GM12878 (cell line): ENCODE measurements around the gene KLHDC9. TPM values are rescaled to one million over a fixed set of nuclear protein-coding genes. Genes with fewer than 3 reads are reported as not detected.
A peak's percentile ranks its signal among the peaks of the same experiment; 100 is the strongest.

ENCODE experiments used
- ATAC-seq: fragments of 200-7000 bp; cut with Tn5 transposase; 3 replicates; pipeline ENCODE4 v1.9.1; 2020; ENCODE audit warnings: mild to moderate bottlenecking, moderate library complexity
- BruUV-seq: library from RNA; stranded (reverse); fragments of 400-500 nt; replicated peaks from 2 replicates; lab custom pipeline; 2021; lab: Mats Ljungman, UMichigan
- CTCF ChIA-PET: fragments of 300-600 bp; sonication (Branson Sonifier 250); formaldehyde crosslinking; extraction: SDS; loops from one replicate; lab custom pipeline; 2021; ENCODE audit warnings: inconsistent platforms; lab: Yijun Ruan, JAX
- POLR2A ChIA-PET: fragments of 350-600 bp; formaldehyde crosslinking; extraction: SDS; loops from one replicate; lab custom pipeline; 2021; ENCODE audit warnings: inconsistent platforms; lab: Charles Lee
- RAD21 ChIA-PET: fragments of 300-600 bp; sonication (Branson Sonifier 250); formaldehyde crosslinking; loops from one replicate; lab custom pipeline; 2023; ENCODE audit warnings: antibody characterized with exemption; ENCODE audit not compliant: unreplicated experiment; lab: Charles Lee
- SMC1A ChIA-PET: fragments of 300-600 bp; sonication (Branson Sonifier 250); formaldehyde crosslinking; loops from one replicate; lab custom pipeline; 2023; ENCODE audit not compliant: unreplicated experiment, uncharacterized antibody; lab: Charles Lee
- DNase-seq: peaks from one replicate; pipeline ENCODE4 v3.0.0-alpha.2; 2011; ENCODE audit warnings: low read depth, low spot score
- FAIRE-seq: peaks from 3 replicates; lab custom pipeline; 2011; peaks lifted over from hg19 to GRCh38; lab: Jason Lieb, UNC
- H2AFZ ChIP-seq: 2 replicates; pipeline ENCODE4 v1.6.0; 2011; ENCODE audit warnings: low read depth, low read length, control low read depth; ENCODE audit not compliant: control insufficient read depth
- H3K27ac ChIP-seq: 2 replicates; pipeline ENCODE4 v1.5.1; 2011; ENCODE audit warnings: control low read depth; ENCODE audit not compliant: control insufficient read depth, insufficient read depth
- H3K27me3 ChIP-seq, 2 experiments: replicated peaks in 1 of 2; 2 replicates each; pipeline versions ENCODE4 v1.6.0 to v1.6.1; 2011; ENCODE audit warnings: low read length in 1 of 2; ENCODE audit not compliant: control insufficient read depth in 2 of 2, insufficient read depth in 2 of 2
- H3K36me3 ChIP-seq, 2 experiments: 2 replicates each; pipeline ENCODE4 v1.5.1; 2011; ENCODE audit warnings: low read length in 1 of 2; ENCODE audit not compliant: control insufficient read depth in 2 of 2, insufficient read depth in 2 of 2
- H3K4me1 ChIP-seq: 2 replicates; pipeline ENCODE4 v1.6.1; 2011; ENCODE audit warnings: mild to moderate bottlenecking, low read length, moderate library complexity, mixed read lengths; ENCODE audit not compliant: control insufficient read depth, insufficient read depth
- H3K4me2 ChIP-seq: 2 replicates; pipeline ENCODE4 v1.6.0; 2011; ENCODE audit warnings: control low read depth; ENCODE audit not compliant: control insufficient read depth, insufficient read depth
- H3K4me3 ChIP-seq: fragments of 200-600 bp; sonication (generic); 2 replicates; pipeline ENCODE4 v1.5.1; 2016
- H3K79me2 ChIP-seq: 2 replicates; pipeline ENCODE4 v1.6.0; 2011; ENCODE audit warnings: low read length; ENCODE audit not compliant: control insufficient read depth, insufficient read depth
- H3K9ac ChIP-seq: 2 replicates; pipeline ENCODE4 v1.8.0; 2011; ENCODE audit warnings: low read length, control low read depth, mixed read lengths; ENCODE audit not compliant: control insufficient read depth, insufficient read depth
- H3K9me3 ChIP-seq: replicated peaks from 3 replicates; pipeline ENCODE4 v1.5.1; 2011; ENCODE audit warnings: mild to moderate bottlenecking, low read length; ENCODE audit not compliant: control insufficient read depth, insufficient read depth
- H4K20me1 ChIP-seq: 2 replicates; pipeline ENCODE4 v1.6.0; 2011; ENCODE audit not compliant: control insufficient read depth, insufficient read depth
- BMI1 ChIP-seq: fragments of 450-650 bp; IDR thresholded peaks from 2 replicates; pipeline ENCODE4 v1.6.1; 2016; ENCODE audit warnings: mild to moderate bottlenecking, moderate library complexity, borderline replicate concordance
- CREB1 ChIP-seq: IDR thresholded peaks from 2 replicates; pipeline ENCODE4 v1.6.1; 2012; ENCODE audit warnings: low read depth, mild to moderate bottlenecking, inconsistent platforms
- CTCF ChIP-seq, 3 experiments: IDR thresholded peaks in 2 of 3; conservative IDR thresholded peaks in 1 of 3; 2 replicates each; pipeline ENCODE4 v1.5.1; 2011; ENCODE audit warnings: low read depth in 3 of 3, low read length in 3 of 3, mild to moderate bottlenecking in 3 of 3, control low read depth in 2 of 3, moderate library complexity in 2 of 3, inconsistent platforms in 1 of 3, mixed read lengths in 1 of 3; ENCODE audit not compliant: control insufficient read depth in 2 of 3, insufficient read depth in 1 of 3; ENCODE audit errors: extremely low read depth in 1 of 3
- FOS ChIP-seq: IDR thresholded peaks from 3 replicates; pipeline ENCODE4 v1.6.1; 2011; ENCODE audit warnings: borderline replicate concordance; ENCODE audit not compliant: insufficient read length; ENCODE audit errors: extremely low read depth
- MXI1 ChIP-seq: fragments of 150-350 bp; IDR thresholded peaks from 2 replicates; pipeline ENCODE4 v1.6.1; 2011; ENCODE audit warnings: low read depth, mild to moderate bottlenecking, inconsistent platforms, low read length, improper control_type of control experiment
- RAD21 ChIP-seq: IDR thresholded peaks from 2 replicates; pipeline ENCODE4 v1.6.1; 2011; ENCODE audit warnings: mild to moderate bottlenecking, low read depth, low read length, moderate library complexity; ENCODE audit not compliant: insufficient read depth
- REST ChIP-seq: IDR thresholded peaks from 2 replicates; pipeline ENCODE4 v1.6.1; 2012; ENCODE audit warnings: mild to moderate bottlenecking, low read depth, low read length
- RUNX3 ChIP-seq: IDR thresholded peaks from 2 replicates; pipeline ENCODE4 v1.6.1; 2012; ENCODE audit warnings: low read length, inconsistent platforms
- SMC3 ChIP-seq: IDR thresholded peaks from 2 replicates; pipeline ENCODE4 v1.6.1; 2011; ENCODE audit warnings: low read length, improper control_type of control experiment, borderline replicate concordance
- SP1 ChIP-seq: IDR thresholded peaks from one replicate; pipeline ENCODE4 v1.6.1; 2011; ENCODE audit warnings: low read depth, low read length
- SREBF2 ChIP-seq: IDR thresholded peaks from 2 replicates; pipeline ENCODE4 v1.6.1; 2012; ENCODE audit warnings: mild to moderate bottlenecking, low read length
- USF2 ChIP-seq: IDR thresholded peaks from 2 replicates; pipeline ENCODE4 v1.6.1; 2011; ENCODE audit warnings: low read depth, low read length, improper control_type of control experiment, borderline replicate concordance
- YBX1 ChIP-seq: fragments of 450-650 bp; IDR thresholded peaks from 2 replicates; pipeline ENCODE4 v1.6.1; 2016; ENCODE audit warnings: antibody characterized with exemption
- ZNF622 ChIP-seq: fragments of 450-650 bp; IDR thresholded peaks from 2 replicates; pipeline ENCODE4 v1.6.1; 2017; ENCODE audit warnings: mild to moderate bottlenecking, inconsistent platforms
- WGBS: methylation state at CpG from one replicate; pipeline ENCODE4 v1.1.6; 2016; ENCODE audit warnings: low lambda C conversion rate; ENCODE audit not compliant: insufficient replicate concordance, insufficient coverage; ENCODE audit errors: missing lambda C conversion rate; 5-methylcytosine and 5-hydroxymethylcytosine counted together
- in situ Hi-C: fragments of 300-500 bp; cut with MboI; formaldehyde crosslinking; loops from 9 replicates; pipeline ENCODE4 v1.14.3; 2018; ENCODE audit warnings: mixed read lengths
- intact Hi-C: fragments of 100-400 bp; cut with micrococcal nuclease; formaldehyde crosslinking; loops from one replicate; pipeline ENCODE4 v1.14.2; 2022; ENCODE audit not compliant: unreplicated experiment
- polyA plus RNA-seq, 11 experiments: library from polyadenylated mRNA; depleted of rRNA in 4 of 11; unstranded in 6 of 11; stranded (reverse) in 5 of 11; fragments of >200 nt; fragmentation: Nextera tagmentation in 4 of 11; fragmentation: Illumina TruSeq in 1 of 11; extraction: Ambion mirVana in 4 of 11; extraction: Trizol in 1 of 11; gene quantifications; 1 replicate in 1 of 11; 2 replicates in 10 of 11; pipeline versions ENCODE4 v1.2.1 to v1.2.3, GENCODE V29; 2011 to 2016; ENCODE audit warnings: inconsistent platforms in 2 of 11, missing spikeins in 2 of 11, low read depth in 1 of 11
- total RNA-seq, 4 experiments: library from RNA; depleted of rRNA in 3 of 4; stranded (reverse); fragments of >200 nt in 3 of 4; fragmentation: Illumina TruSeq in 1 of 4; extraction: Trizol in 1 of 4; gene quantifications; 2 replicates each; pipeline versions ENCODE4 v1.2.1 to v1.2.3, GENCODE V29; 2013 to 2021
- TF ChIP-seq, protein P1 (sequence below): IDR thresholded peaks from 2 replicates; pipeline ENCODE4 v1.6.1; 2011; ENCODE audit warnings: mild to moderate bottlenecking, low read depth, low read length, moderate library complexity; ENCODE audit not compliant: insufficient replicate concordance

The KLHDC9 gene
- total and polyA plus RNA-seq, 10 of the 15 experiments (the other 5 are each of a cell fraction or from before 2014, with no cell fraction given) = 0.66 to 4.9 (median 2.6) TPM

- TF ChIP-seq REST = no peak
Observed at GRCh38 chr1:161138431-161138830, 40.3 kb downstream of the KLHDC9 start (continued).

DNA sequence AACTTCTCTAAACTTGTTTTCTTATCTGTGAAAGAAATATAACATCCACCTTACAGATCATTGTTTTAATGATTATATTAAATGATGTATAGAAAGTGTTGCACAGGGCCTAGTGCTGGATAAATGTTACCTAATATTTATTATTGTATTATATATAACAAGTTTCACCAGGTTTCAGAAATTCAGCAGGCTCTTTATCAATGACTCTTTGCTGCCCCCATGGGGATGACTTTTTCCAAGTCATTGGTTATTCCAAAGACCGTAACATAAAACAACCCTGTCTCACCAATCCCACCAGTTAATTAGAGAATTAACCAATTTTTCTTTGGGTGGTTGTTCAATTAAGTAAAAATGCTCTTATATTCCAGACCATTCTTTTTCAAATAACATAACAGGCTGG is 41.6 kb downstream of the KLHDC9 start:
- in situ Hi-C loops = no loop called here
- H3K9me3 ChIP-seq = no peaks in the 10 kb centered on the region
- DNase-seq (no peak), FAIRE-seq (no peak)
- H4K20me1 ChIP-seq = no peaks in the 10 kb centered on the region
- no peak overlapping the region for H3K4me3 ChIP-seq
- BruUV-seq = no TSS peak
- POLR2A ChIA-PET = no interaction called here
- RAD21 ChIA-PET = interaction anchor here (0.8 to 2.8 kb wide), 4 partner anchors 39 to 142 kb away, joined by 3 to 15 read pairs (median 10); partner anchors contain the start of gene ARHGAP30
- no peak overlapping the region for H3K9ac ChIP-seq
- peaks cover under 1% of the 10 kb centered on the region; the same call in 1 of the 2 replicates for H3K79me2 ChIP-seq
- H3K36me3 ChIP-seq = no peaks in the 10 kb centered on the region
- H3K4me1 ChIP-seq = no peaks in the 10 kb centered on the region
- no peaks in the 10 kb centered on the region for H3K27me3 ChIP-seq
- no peak for TF ChIP-seq CREB1
- no peak for TF ChIP-seq SP1
- no peak for TF ChIP-seq BMI1
- TF ChIP-seq ZNF622 = no peak
- TF ChIP-seq SMC3 = peak; percentile 51; the same call in 1 of the 2 replicates
- TF ChIP-seq, protein P1, sequence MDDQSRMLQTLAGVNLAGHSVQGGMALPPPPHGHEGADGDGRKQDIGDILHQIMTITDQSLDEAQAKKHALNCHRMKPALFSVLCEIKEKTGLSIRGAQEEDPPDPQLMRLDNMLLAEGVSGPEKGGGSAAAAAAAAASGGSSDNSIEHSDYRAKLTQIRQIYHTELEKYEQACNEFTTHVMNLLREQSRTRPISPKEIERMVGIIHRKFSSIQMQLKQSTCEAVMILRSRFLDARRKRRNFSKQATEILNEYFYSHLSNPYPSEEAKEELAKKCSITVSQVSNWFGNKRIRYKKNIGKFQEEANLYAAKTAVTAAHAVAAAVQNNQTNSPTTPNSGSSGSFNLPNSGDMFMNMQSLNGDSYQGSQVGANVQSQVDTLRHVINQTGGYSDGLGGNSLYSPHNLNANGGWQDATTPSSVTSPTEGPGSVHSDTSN = no peak
- peak; percentile 40 to 61 (median 44) for TF ChIP-seq CTCF (IDR thresholded peaks at IDR 0.05 in 2 of 3, conservative IDR thresholded peaks at IDR 0.05 in 1 of 3; ENCODE audit: control insufficient read depth in 2 of 3, extremely low read depth in 1 of 3, insufficient read depth in 1 of 3, low read depth in 3 of 3, low read length in 3 of 3)
- no peak for TF ChIP-seq FOS
- no peak for TF ChIP-seq USF2
- no peak for TF ChIP-seq YBX1
- TF ChIP-seq RUNX3 = no peak
- TF ChIP-seq RAD21 = peak; percentile 74
- no peak for TF ChIP-seq SREBF2
- TF ChIP-seq MXI1 = no peak
- TF ChIP-seq, all 136 proteins: peak for 3
- no peak overlapping the region for H3K4me2 ChIP-seq
- WGBS = 4% methylated on average over 1 of the region's 1 CpG
- peak; percentile 74 for ATAC-seq
- ChIA-PET SMC1A (interaction anchor here (0.7 to 2.4 kb wide), 13 partner anchors 12 to 243 kb away, joined by 3 to 15 read pairs (median 6); partner anchors contain the start of genes ARHGAP30, KLHDC9, NIT1 and PFDN2), CTCF (interaction anchor here (0.7 to 6.2 kb wide), 18 partner anchors 10 to 229 kb away, joined by 3 to 60 read pairs (median 4); partner anchors contain the start of genes ARHGAP30, KLHDC9, NIT1 and PFDN2)
- H2AFZ ChIP-seq = no peak overlapping the region
- intact Hi-C loops = loop anchor here (1.0 kb wide), 1 partner anchor 142 kb away; no protein-coding TSS in a partner anchor
- H3K27ac ChIP-seq = no peak overlapping the region
